CD8-positive, alpha-beta memory T cell (primary cell): ENCODE measurements around the gene PCNX1. TPM values are rescaled to one million over a fixed set of nuclear protein-coding genes. Genes with fewer than 3 reads are reported as not detected.

Experiments
- CTCF ChIA-PET: fragments of 350-600 bp; sonication (Branson Sonifier 250); formaldehyde crosslinking; loops from one replicate; lab custom pipeline; 2021; ENCODE audit warnings: antibody characterized with exemption; lab: Charles Lee
- POLR2A ChIA-PET: fragments of 350-600 bp; sonication (Branson Sonifier 250); formaldehyde crosslinking; loops from one replicate; lab custom pipeline; 2021; ENCODE audit warnings: antibody characterized with exemption; lab: Charles Lee
- DNase-seq, 5 donors: peaks; one replicate each; pipeline versions ENCODE4 v3.0.0 to v3.0.0-alpha.2; 2020 to 2022; ENCODE audit warnings: mixed read lengths in 1 of 5
- H3K27ac ChIP-seq: one replicate; pipeline ENCODE4 v1.7.0; 2013; ENCODE audit warnings: low read depth, mild to moderate bottlenecking, low read length, moderate library complexity
- H3K27me3 ChIP-seq: 2 replicates; pipeline ENCODE4 v1.7.0; 2013; ENCODE audit warnings: low read length, mild to moderate bottlenecking; ENCODE audit not compliant: insufficient read depth, poor library complexity, severe bottlenecking
- H3K36me3 ChIP-seq: 2 replicates; pipeline ENCODE4 v1.7.0; 2013; ENCODE audit warnings: mild to moderate bottlenecking, low read length, moderate library complexity; ENCODE audit not compliant: insufficient read depth
- H3K4me1 ChIP-seq: 2 replicates; pipeline ENCODE4 v1.7.0; 2013; ENCODE audit warnings: mild to moderate bottlenecking, low read length, moderate library complexity; ENCODE audit not compliant: insufficient read depth
- H3K4me3 ChIP-seq: 2 replicates; pipeline ENCODE4 v1.7.0; 2013; ENCODE audit warnings: mild to moderate bottlenecking, low read length
- H3K9me3 ChIP-seq: 2 replicates; pipeline ENCODE4 v1.7.0; 2013; ENCODE audit warnings: mild to moderate bottlenecking, low read length
- H3K27ac Mint-ChIP-seq, 8 donors: one replicate each; pipeline ENCODE4 v1.8.0; 2020 to 2021; ENCODE audit warnings: mixed read lengths in 8 of 8, mild to moderate bottlenecking in 6 of 8, inconsistent platforms in 3 of 8, moderate library complexity in 3 of 8
- H3K27me3 Mint-ChIP-seq, 2 donors: one replicate each; pipeline ENCODE4 v1.8.0; 2020 to 2021; ENCODE audit warnings: mixed read lengths in 2 of 2, mild to moderate bottlenecking in 1 of 2, moderate library complexity in 1 of 2
- H3K36me3 Mint-ChIP-seq, 3 donors: one replicate each; pipeline ENCODE4 v1.8.0; 2020 to 2021; ENCODE audit warnings: mixed read lengths in 3 of 3, inconsistent platforms in 1 of 3, mild to moderate bottlenecking in 1 of 3
- H3K4me1 Mint-ChIP-seq, 3 donors: one replicate each; pipeline ENCODE4 v1.8.0; 2020 to 2021; ENCODE audit warnings: mixed read lengths in 3 of 3, inconsistent platforms in 1 of 3, mild to moderate bottlenecking in 1 of 3
- H3K4me3 Mint-ChIP-seq, 7 donors: one replicate each; pipeline ENCODE4 v1.8.0; 2020 to 2021; ENCODE audit warnings: mixed read lengths in 7 of 7, mild to moderate bottlenecking in 6 of 7, moderate library complexity in 4 of 7, inconsistent platforms in 2 of 7
- H3K9me3 Mint-ChIP-seq, 5 donors: one replicate each; pipeline ENCODE4 v1.8.0; 2020 to 2022; ENCODE audit warnings: mixed read lengths in 5 of 5, mild to moderate bottlenecking in 3 of 5, moderate library complexity in 2 of 5, inconsistent platforms in 1 of 5
- polyA plus RNA-seq: library from polyadenylated mRNA; unstranded; fragments of 300-500 nt; fragmentation: Illumina TruSeq; gene quantifications from one replicate; pipeline ENCODE4 v1.2.3, GENCODE V29; 2021
- total RNA-seq, 2 experiments: library from RNA; stranded (reverse); gene quantifications; one replicate each; pipeline ENCODE4 v1.2.3, GENCODE V29; 2021

Gene PCNX1
- total and polyA plus RNA-seq, 3 experiments from 2014 or later, result 13.4 to 46.2 (median 37.4) TPM

DNA sequence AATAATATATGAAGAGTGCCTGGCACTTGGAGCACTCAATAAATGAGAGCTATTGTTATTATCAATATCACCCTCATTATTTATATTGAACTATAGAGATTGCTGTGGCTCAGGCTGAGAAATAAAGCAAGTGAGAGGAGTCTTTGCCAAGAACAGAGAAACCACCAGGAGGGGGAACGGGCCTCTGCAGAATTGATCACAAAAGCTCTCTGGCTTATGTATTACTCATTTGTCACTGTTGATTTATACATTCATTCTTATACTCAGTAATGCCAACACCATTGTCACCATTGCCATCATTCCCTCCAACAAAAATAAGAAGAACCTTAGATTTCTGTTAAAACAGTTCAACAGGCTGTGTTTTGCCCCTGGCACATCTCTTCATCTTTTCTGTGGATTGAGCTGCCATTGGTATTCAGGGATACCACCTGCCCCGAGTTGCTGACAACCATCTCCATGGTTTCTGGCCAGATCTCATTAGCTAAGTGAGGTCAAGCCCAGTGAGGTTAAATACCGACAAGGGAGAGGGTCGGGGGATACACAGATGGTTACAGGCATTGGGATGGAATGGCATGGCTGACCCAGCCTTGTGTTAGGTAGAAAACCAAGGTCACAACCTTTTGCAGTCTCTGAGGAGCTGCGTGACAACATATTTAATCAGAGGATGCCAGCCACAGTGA lies 21.8 kb upstream of the PCNX1 start:
- CTCF ChIA-PET, result interaction anchor here (0.9 to 6.4 kb wide), 8 partner anchors 9 to 90 kb away, joined by 3 to 53 read pairs (median 8); partner anchors contain the start of gene PCNX1
- Mint-ChIP-seq H3K4me3 (peak overlapping the region in 3 of 7 donors; percentile 19 to 75 (median 30)), H3K9me3 (no peaks in the 10 kb centered on the region), H3K4me1 (peaks cover 69 to 84% (median 79%) of the 10 kb centered on the region in 3 donors), H3K27me3 (peaks cover 0 to 1% of the 10 kb centered on the region in 2 donors), H3K36me3 (no peaks in the 10 kb centered on the region), H3K27ac (peak overlapping the region in 7 of 8 donors; percentile 32 to 95 (median 86))
- POLR2A ChIA-PET, result interaction anchor here (1.4 to 3.1 kb wide), 2 partner anchors 14 to 21 kb away, joined by 5 to 17 read pairs; partner anchors contain the start of gene PCNX1
- Histone ChIP-seq H3K4me3 (no peak overlapping the region), H3K27ac (no peak overlapping the region), H3K4me1 (peaks cover 68% of the 10 kb centered on the region), H3K27me3 (no peaks in the 10 kb centered on the region), H3K9me3 (no peaks in the 10 kb centered on the region), H3K36me3 (no peaks in the 10 kb centered on the region)
- DNase-seq, result no peak

DNA sequence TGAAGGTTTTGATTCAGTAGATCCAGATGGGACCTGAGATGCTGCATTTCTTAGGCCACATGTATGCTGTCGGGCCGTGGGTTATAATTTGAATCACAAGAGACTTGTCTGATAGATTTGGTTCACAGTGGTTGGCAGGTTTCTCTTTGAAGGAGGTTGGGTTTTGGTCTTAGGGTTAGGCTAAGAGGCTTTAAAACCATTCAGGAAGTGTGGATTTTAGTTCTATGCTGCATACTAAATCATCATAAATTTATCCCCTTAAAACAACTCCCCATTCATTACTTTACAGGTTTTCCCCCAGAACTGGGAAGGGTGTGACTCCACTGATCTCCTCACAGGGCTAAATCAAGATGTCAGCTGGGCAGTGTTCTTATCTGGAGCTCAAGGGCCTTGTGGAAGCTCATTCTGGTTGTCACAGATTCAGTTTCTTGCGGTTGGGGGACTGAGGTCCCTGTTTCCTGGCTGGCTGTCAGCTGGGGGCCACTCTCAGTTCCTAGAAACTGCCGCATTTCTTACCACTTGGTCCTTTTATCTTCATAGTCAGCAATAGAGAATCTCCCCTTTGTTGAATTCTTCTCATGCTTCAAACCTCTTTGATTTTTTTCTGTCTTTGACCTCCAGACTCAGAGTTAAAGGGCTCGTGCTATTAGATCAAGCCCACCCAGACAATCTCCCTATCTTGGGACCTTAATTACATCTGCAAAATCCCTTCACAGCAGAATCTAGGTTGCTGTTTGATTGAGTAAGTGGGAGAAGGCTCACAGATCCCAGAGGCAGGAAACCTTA lies 20.6 kb upstream of the PCNX1 start:
- ChIA-PET CTCF (interaction anchor here (0.9 to 6.4 kb wide), 8 partner anchors 10 to 69 kb away, joined by 3 to 53 read pairs (median 6); partner anchors contain the start of gene PCNX1), POLR2A (interaction anchor here (1.0 to 3.1 kb wide), 3 partner anchors 18 to 69 kb away, joined by 3 to 17 read pairs (median 6); partner anchors contain the start of gene PCNX1)
- no peak overlapping the region for H3K27ac ChIP-seq

DNA sequence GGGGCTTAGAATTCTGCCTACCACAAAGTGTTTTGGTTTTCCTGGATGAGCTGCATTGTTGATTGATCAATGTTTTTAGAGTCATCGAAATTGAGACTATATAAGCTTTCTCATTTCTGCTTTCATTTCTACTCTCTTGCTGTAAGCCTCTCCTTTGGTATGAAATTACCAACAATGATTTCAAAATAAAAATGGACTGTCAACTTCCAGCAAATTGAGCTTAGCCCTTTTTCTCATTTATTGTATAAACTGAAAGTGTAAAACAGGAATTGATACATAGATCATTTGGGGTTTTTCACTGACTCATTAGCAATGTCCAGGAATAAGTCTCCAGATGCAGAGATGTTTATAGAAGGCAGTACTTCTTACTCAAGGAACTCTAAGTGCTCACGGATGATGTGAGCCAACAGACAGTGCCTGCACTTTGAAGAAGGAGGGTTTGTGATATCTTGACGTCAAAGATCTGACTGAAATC lies 20.0 kb upstream of the PCNX1 start:
- H3K4me3 ChIP-seq, result peak overlapping the region; percentile 40

More for the DNA sequence above, 20.6 kb upstream of the PCNX1 start:
- Mint-ChIP-seq H3K36me3 (no peaks in the 10 kb centered on the region), H3K4me3 (peak overlapping the region; percentile 19 to 84 (median 71)), H3K27me3 (peaks cover 0 to 1% of the 10 kb centered on the region in 2 donors), H3K4me1 (peaks cover 69 to 95% (median 87%) of the 10 kb centered on the region in 3 donors), H3K9me3 (no peaks in the 10 kb centered on the region), H3K27ac (peak overlapping the region; percentile 70 to 95 (median 88))
- H3K4me1 ChIP-seq, result peaks cover 68% of the 10 kb centered on the region
- H3K27me3 ChIP-seq, result no peaks in the 10 kb centered on the region
- H3K4me3 ChIP-seq, result peak overlapping the region; percentile 40
- H3K9me3 ChIP-seq, result no peaks in the 10 kb centered on the region
- no peaks in the 10 kb centered on the region for H3K36me3 ChIP-seq
- peak; percentile 14 to 62 (median 38) for DNase-seq

DNA sequence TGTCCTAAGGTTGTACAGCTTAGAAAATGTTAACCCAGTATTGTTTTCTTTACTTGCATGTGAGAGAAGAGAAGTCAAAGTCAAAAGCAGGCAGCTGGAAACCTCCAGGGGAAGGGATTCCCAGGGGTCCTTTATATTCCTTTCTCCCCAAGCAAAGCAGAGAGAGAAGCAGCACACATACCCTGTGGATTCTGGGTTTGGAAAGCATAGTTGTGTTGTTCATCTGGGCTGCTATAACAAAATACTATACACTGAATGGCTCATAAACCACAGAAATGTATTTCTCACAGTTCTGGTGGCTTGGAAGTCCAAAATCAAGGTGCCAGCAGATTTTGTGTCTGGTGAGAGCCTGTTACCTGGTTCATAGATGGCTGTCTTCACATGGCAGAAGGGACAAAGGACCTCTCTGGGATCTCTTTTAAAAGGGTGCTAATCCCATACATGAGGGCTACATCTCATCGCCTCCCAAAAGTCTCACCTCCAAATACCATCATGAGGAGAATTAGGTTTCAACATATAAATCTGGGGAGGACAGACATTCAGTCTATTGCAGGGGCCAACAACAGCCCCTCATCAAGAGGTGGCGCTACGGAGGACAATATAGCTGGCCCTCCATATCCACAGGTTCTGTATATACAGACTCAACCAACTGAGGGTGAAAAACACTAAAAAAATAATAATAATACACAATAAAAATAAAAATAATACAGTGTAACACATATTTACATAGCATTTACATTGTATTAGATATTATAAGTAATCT lies 19.3 kb upstream of the PCNX1 start:
- Histone ChIP-seq H3K36me3 (no peaks in the 10 kb centered on the region), H3K9me3 (no peaks in the 10 kb centered on the region), H3K27me3 (no peaks in the 10 kb centered on the region), H3K4me1 (peaks cover 68% of the 10 kb centered on the region), H3K4me3 (no peak overlapping the region), H3K27ac (no peak overlapping the region)
- peaks cover 0 to 1% of the 10 kb centered on the region in 2 donors for H3K27me3 Mint-ChIP-seq
- H3K9me3 Mint-ChIP-seq, result no peaks in the 10 kb centered on the region
- peaks cover 68 to 93% (median 87%) of the 10 kb centered on the region in 3 donors for H3K4me1 Mint-ChIP-seq
- peak overlapping the region; percentile 70 to 95 (median 88) for H3K27ac Mint-ChIP-seq
- POLR2A ChIA-PET, result interaction anchor here (1.0 to 3.1 kb wide), 5 partner anchors 14 to 70 kb away, joined by 3 to 17 read pairs (median 6); partner anchors contain the start of gene PCNX1
- CTCF ChIA-PET, result interaction anchor here (1.0 to 6.4 kb wide), 8 partner anchors 9 to 69 kb away, joined by 3 to 53 read pairs (median 8); partner anchors contain the start of gene PCNX1
- no peak for DNase-seq
- peak overlapping the region in 6 of 7 donors; percentile 59 to 79 (median 70) for H3K4me3 Mint-ChIP-seq
- H3K36me3 Mint-ChIP-seq, result no peaks in the 10 kb centered on the region

More for the DNA sequence above, 20.0 kb upstream of the PCNX1 start:
- CTCF ChIA-PET, result interaction anchor here (0.9 to 6.4 kb wide), 7 partner anchors 12 to 69 kb away, joined by 3 to 53 read pairs (median 9); partner anchors contain the start of gene PCNX1
- Mint-ChIP-seq H3K36me3 (no peaks in the 10 kb centered on the region), H3K9me3 (no peaks in the 10 kb centered on the region), H3K27ac (peak overlapping the region; percentile 70 to 95 (median 88)), H3K4me3 (peak overlapping the region; percentile 19 to 84 (median 71)), H3K4me1 (peaks cover 70 to 93% (median 87%) of the 10 kb centered on the region in 3 donors), H3K27me3 (peaks cover 0 to 1% of the 10 kb centered on the region in 2 donors)
- no peaks in the 10 kb centered on the region for H3K36me3 ChIP-seq
- H3K9me3 ChIP-seq, result no peaks in the 10 kb centered on the region
- peaks cover 68% of the 10 kb centered on the region for H3K4me1 ChIP-seq
- POLR2A ChIA-PET, result interaction anchor here (1.0 to 3.1 kb wide), 3 partner anchors 17 to 70 kb away, joined by 3 to 17 read pairs (median 6); partner anchors contain the start of gene PCNX1
- DNase-seq, result no peak
- H3K27ac ChIP-seq, result no peak overlapping the region
- H3K27me3 ChIP-seq, result no peaks in the 10 kb centered on the region

DNA sequence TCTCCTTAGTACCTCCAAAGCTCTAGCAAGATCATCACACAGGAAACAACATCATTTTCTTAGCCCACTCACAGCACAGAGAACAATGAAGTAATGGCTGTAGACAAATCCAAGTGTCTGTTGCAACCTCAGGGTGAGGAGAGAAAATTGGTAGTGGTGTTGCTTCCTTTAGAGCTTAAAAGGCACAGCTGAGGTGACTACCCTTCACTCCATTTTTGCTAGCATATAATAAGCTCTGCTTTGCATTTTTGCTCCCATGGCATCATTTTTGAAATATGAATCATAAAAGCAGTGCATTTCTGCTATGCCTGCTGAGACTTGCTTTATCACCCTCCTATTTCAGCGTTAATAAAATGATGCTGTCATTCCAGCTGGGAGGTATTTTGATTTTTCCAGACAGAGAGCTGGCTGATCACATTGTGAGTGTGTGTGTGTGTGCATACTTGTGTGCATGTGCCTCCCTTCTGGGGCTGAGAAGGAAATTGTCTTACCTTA lies 18.5 kb upstream of the PCNX1 start:
- H3K27ac Mint-ChIP-seq, result peak overlapping the region in 7 of 8 donors; percentile 13 to 76 (median 54)

DNA sequence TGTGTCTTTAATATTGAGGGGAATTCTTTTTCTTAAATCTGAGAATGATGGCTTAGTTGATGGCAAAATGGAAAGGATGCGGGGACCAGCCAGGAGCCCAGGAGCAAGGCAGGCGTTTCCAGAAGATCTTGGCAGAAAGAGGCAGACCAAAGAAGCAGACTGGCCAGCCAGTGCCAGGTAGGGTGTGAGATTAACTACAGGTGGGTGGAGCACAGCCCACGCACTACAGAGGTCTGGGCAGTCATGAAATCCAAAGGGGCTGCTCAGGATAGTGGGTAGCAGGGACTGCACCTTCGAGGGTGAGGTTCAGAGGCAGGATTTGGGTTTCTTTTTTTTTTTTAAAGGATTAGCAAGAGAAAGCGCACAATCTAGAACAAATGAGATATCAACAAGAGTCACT lies 17.7 kb upstream of the PCNX1 start:
- no peak overlapping the region for H3K4me3 ChIP-seq
- Mint-ChIP-seq H3K4me1 (peaks cover 67 to 93% (median 88%) of the 10 kb centered on the region in 3 donors), H3K9me3 (no peaks in the 10 kb centered on the region), H3K4me3 (no peak overlapping the region), H3K27ac (peak overlapping the region in 5 of 8 donors; percentile 45 to 90 (median 49)), H3K36me3 (no peaks in the 10 kb centered on the region), H3K27me3 (peaks cover 0 to 4% of the 10 kb centered on the region in 2 donors)
- H3K4me1 ChIP-seq, result peaks cover 70% of the 10 kb centered on the region
- POLR2A ChIA-PET, result interaction anchor here (1.4 kb wide), 1 partner anchor 17 kb away, joined by 7 read pairs; the partner anchor contains the start of gene PCNX1
- no peaks in the 10 kb centered on the region for H3K9me3 ChIP-seq
- H3K36me3 ChIP-seq, result no peaks in the 10 kb centered on the region
- DNase-seq, result no peak
- H3K27ac ChIP-seq, result no peak overlapping the region
- CTCF ChIA-PET, result interaction anchor here (0.6 to 6.4 kb wide), 3 partner anchors 12 to 64 kb away, joined by 3 to 53 read pairs (median 4); partner anchors contain the start of gene PCNX1
- H3K27me3 ChIP-seq, result no peaks in the 10 kb centered on the region

More for the DNA sequence above, 18.5 kb upstream of the PCNX1 start:
- Mint-ChIP-seq H3K9me3 (no peaks in the 10 kb centered on the region), H3K4me1 (peaks cover 65 to 93% (median 87%) of the 10 kb centered on the region in 3 donors), H3K36me3 (no peaks in the 10 kb centered on the region), H3K4me3 (no peak overlapping the region), H3K27me3 (peaks cover 0 to 4% of the 10 kb centered on the region in 2 donors)
- Histone ChIP-seq H3K27me3 (no peaks in the 10 kb centered on the region), H3K27ac (no peak overlapping the region), H3K4me3 (no peak overlapping the region), H3K36me3 (no peaks in the 10 kb centered on the region), H3K4me1 (peaks cover 68% of the 10 kb centered on the region), H3K9me3 (no peaks in the 10 kb centered on the region)
- ChIA-PET POLR2A (interaction anchor here (1.2 to 1.4 kb wide), 2 partner anchors 15 to 18 kb away, joined by 3 to 7 read pairs; partner anchors contain the start of gene PCNX1), CTCF (interaction anchor here (0.6 to 6.4 kb wide), 5 partner anchors 10 to 67 kb away, joined by 3 to 53 read pairs (median 4); partner anchors contain the start of gene PCNX1)
- peak in 2 of 5 donors; percentile 25 to 32 for DNase-seq
